GM23338 (cell line): Measurements from ENCODE around the gene FARSB. TPM values are rescaled to one million over a fixed set of nuclear protein-coding genes. Genes with fewer than 3 reads are reported as not detected.
"Not testable (repeated sequence)": the region's sequence is repeated elsewhere in the genome, so short reads cannot be mapped to it uniquely, and the experiment has no call there.

Experiments
- ATAC-seq: fragments of 200-7000 bp; cut with Tn5 transposase; 3 replicates; pipeline ENCODE4 v1.9.1; 2020
- DNase-seq: peaks from one replicate; pipeline ENCODE4 v3.0.0-alpha.2; 2015; ENCODE audit warnings: low spot score
- H2AFZ ChIP-seq: fragments of 200-600 bp; sonication (generic); 2 replicates; pipeline ENCODE4 v1.8.0; 2016; ENCODE audit warnings: antibody characterized with exemption, mild to moderate bottlenecking, moderate library complexity
- H3F3A ChIP-seq: fragments of 200-600 bp; sonication (generic); replicated peaks from 2 replicates; pipeline ENCODE4 v1.8.0; 2017; ENCODE audit warnings: antibody characterized with exemption, mixed run types, low read depth
- H3K27ac ChIP-seq: fragments of 200-600 bp; sonication (generic); 2 replicates; pipeline ENCODE4 v1.6.1; 2016; ENCODE audit warnings: low read depth
- H3K27me3 ChIP-seq: fragments of 200-600 bp; sonication (generic); 2 replicates; pipeline ENCODE4 v1.8.0; 2016; ENCODE audit warnings: mild to moderate bottlenecking, mixed run types, moderate library complexity; ENCODE audit not compliant: insufficient read depth
- H3K36me3 ChIP-seq: fragments of 200-600 bp; sonication (generic); 2 replicates; pipeline ENCODE4 v1.8.0; 2016; ENCODE audit warnings: mild to moderate bottlenecking; ENCODE audit not compliant: insufficient read depth
- H3K4me1 ChIP-seq: fragments of 200-600 bp; sonication (generic); 2 replicates; pipeline ENCODE4 v1.8.0; 2016; ENCODE audit warnings: mild to moderate bottlenecking, moderate library complexity; ENCODE audit not compliant: insufficient read depth
- H3K4me2 ChIP-seq: fragments of 200-600 bp; sonication (generic); 2 replicates; pipeline ENCODE4 v1.7.1; 2017; ENCODE audit warnings: mixed run types
- H3K4me3 ChIP-seq: fragments of 200-600 bp; sonication (generic); 2 replicates; pipeline ENCODE4 v1.6.1; 2016; ENCODE audit warnings: mixed run types
- H3K79me2 ChIP-seq: fragments of 200-600 bp; sonication (generic); replicated peaks from 2 replicates; pipeline ENCODE4 v1.8.0; 2017; ENCODE audit warnings: mild to moderate bottlenecking; ENCODE audit not compliant: insufficient read depth
- H3K9me2 ChIP-seq: fragments of 200-600 bp; sonication (generic); 2 replicates; pipeline ENCODE4 v1.8.0; 2017; ENCODE audit not compliant: insufficient read depth
- H4K20me1 ChIP-seq: fragments of 200-600 bp; sonication (generic); replicated peaks from 2 replicates; pipeline ENCODE4 v1.8.0; 2017; ENCODE audit warnings: mild to moderate bottlenecking; ENCODE audit not compliant: insufficient read depth
- H3K27ac Mint-ChIP-seq: 2 replicates; pipeline ENCODE4 v1.8.0; 2020; ENCODE audit warnings: inconsistent platforms, mild to moderate bottlenecking, moderate library complexity, mixed read lengths
- H3K27me3 Mint-ChIP-seq: 3 replicates; pipeline ENCODE4 v1.8.0; 2022; ENCODE audit warnings: low read depth, mild to moderate bottlenecking, moderate library complexity, mixed read lengths, inconsistent platforms; ENCODE audit not compliant: insufficient read depth, poor library complexity
- H3K36me3 Mint-ChIP-seq: 3 replicates; pipeline ENCODE4 v1.8.0; 2021; ENCODE audit warnings: low read depth, mild to moderate bottlenecking, inconsistent platforms, moderate library complexity, mixed read lengths
- H3K4me1 Mint-ChIP-seq: 3 replicates; pipeline ENCODE4 v1.8.0; 2020; ENCODE audit warnings: mild to moderate bottlenecking, inconsistent platforms, mixed read lengths
- H3K4me3 Mint-ChIP-seq: 3 replicates; pipeline ENCODE4 v1.8.0; 2021; ENCODE audit warnings: moderate library complexity, mild to moderate bottlenecking, inconsistent platforms, mixed read lengths
- H3K9me3 Mint-ChIP-seq: 3 replicates; pipeline ENCODE4 v1.8.0; 2020; ENCODE audit warnings: moderate library complexity, mild to moderate bottlenecking, inconsistent platforms, mixed read lengths
- EZH2 ChIP-seq: fragments of 200-600 bp; sonication (generic); IDR thresholded peaks from one replicate; pipeline ENCODE4 v1.8.0; 2017; ENCODE audit warnings: antibody characterized with exemption, mild to moderate bottlenecking, low read depth; ENCODE audit not compliant: unreplicated experiment
- EZH2phosphoT487 ChIP-seq: fragments of 200-600 bp; sonication (generic); IDR thresholded peaks from one replicate; pipeline ENCODE4 v1.8.1; 2018; ENCODE audit warnings: antibody characterized with exemption; ENCODE audit not compliant: unreplicated experiment
- JUNB ChIP-seq: IDR thresholded peaks from one replicate; pipeline ENCODE4 v1.6.1; 2016; ENCODE audit warnings: antibody characterized with exemption; ENCODE audit not compliant: unreplicated experiment
- STAT1 ChIP-seq: IDR thresholded peaks from one replicate; pipeline ENCODE4 v1.6.1; 2016; ENCODE audit warnings: antibody characterized with exemption; ENCODE audit not compliant: unreplicated experiment
- ZNF114 ChIP-seq: fragments of 250-450 bp; sonication (Bioruptor Pico); IDR thresholded peaks from 2 replicates; pipeline ENCODE4 v1.5.0; 2020; ENCODE audit warnings: mild to moderate bottlenecking, moderate library complexity
- ZNF331 ChIP-seq: fragments of 250-450 bp; sonication (Bioruptor Pico); IDR thresholded peaks from 2 replicates; pipeline ENCODE4 v1.5.0; 2020; ENCODE audit warnings: low read depth, mild to moderate bottlenecking, moderate library complexity
- polyA plus RNA-seq: library from polyadenylated mRNA; unstranded; fragments of >200 nt; fragmentation: Nextera tagmentation; extraction: Ambion mirVana; gene quantifications from 2 replicates; pipeline ENCODE4 v1.2.1, GENCODE V29; 2016
- total RNA-seq: library from RNA; depleted of rRNA; stranded (reverse); fragments of >200 nt; shearing (Covaris generic); gene quantifications from 2 replicates; pipeline ENCODE4 v1.2.3, GENCODE V29; 2014
- TF ChIP-seq, protein P1 (sequence below): IDR thresholded peaks from 2 replicates; pipeline ENCODE4 v1.6.1; 2016; ENCODE audit warnings: antibody characterized with exemption
- TF ChIP-seq, protein P2 (sequence below): IDR thresholded peaks from one replicate; pipeline ENCODE4 v1.6.1; 2018; ENCODE audit warnings: antibody characterized with exemption; ENCODE audit not compliant: unreplicated experiment
- TF ChIP-seq, protein P3 (sequence below), 2 experiments: fragments of 200-600 bp in 1 of 2; sonication (generic) in 1 of 2; conservative IDR thresholded peaks; 2 replicates each; pipeline versions ENCODE4 v1.5.1 to v1.6.1; 2016 to 2017; ENCODE audit warnings: antibody characterized with exemption in 2 of 2, low read depth in 2 of 2, mild to moderate bottlenecking in 2 of 2, moderate library complexity in 1 of 2

The FARSB gene
- total and polyA plus RNA-seq, 2 experiments from 2014 or later: 32.5 to 40.0 TPM

DNA sequence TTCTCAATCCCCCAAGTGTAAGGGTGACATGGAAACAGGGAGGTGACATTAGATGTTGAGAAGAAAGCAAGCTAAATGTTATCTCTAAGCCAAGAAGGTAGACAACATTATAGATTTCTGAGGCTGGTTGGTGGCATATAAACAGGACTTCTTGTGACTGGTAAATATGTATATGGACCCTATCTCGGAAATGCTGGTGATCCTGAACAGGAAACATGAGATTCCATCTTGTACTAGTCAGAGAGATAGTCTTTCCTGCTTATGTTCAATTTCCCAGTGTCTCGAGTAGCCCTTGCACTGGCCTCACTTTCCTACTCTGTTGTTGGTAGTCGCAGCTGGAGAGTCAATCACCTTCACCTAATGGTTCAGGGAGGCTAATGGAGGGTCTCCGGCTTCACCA, 42.4 kb upstream of the FARSB start (continued):
- TF ChIP-seq, protein P1, sequence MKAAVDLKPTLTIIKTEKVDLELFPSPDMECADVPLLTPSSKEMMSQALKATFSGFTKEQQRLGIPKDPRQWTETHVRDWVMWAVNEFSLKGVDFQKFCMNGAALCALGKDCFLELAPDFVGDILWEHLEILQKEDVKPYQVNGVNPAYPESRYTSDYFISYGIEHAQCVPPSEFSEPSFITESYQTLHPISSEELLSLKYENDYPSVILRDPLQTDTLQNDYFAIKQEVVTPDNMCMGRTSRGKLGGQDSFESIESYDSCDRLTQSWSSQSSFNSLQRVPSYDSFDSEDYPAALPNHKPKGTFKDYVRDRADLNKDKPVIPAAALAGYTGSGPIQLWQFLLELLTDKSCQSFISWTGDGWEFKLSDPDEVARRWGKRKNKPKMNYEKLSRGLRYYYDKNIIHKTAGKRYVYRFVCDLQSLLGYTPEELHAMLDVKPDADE: no peak
- TF ChIP-seq ZNF331 (CRISPR knock-in tag) (no peak), EZH2 (no peak), ZNF114 (CRISPR knock-in tag) (no peak), EZH2phosphoT487 (no peak), JUNB (no peak)
- TF ChIP-seq, protein P2, sequence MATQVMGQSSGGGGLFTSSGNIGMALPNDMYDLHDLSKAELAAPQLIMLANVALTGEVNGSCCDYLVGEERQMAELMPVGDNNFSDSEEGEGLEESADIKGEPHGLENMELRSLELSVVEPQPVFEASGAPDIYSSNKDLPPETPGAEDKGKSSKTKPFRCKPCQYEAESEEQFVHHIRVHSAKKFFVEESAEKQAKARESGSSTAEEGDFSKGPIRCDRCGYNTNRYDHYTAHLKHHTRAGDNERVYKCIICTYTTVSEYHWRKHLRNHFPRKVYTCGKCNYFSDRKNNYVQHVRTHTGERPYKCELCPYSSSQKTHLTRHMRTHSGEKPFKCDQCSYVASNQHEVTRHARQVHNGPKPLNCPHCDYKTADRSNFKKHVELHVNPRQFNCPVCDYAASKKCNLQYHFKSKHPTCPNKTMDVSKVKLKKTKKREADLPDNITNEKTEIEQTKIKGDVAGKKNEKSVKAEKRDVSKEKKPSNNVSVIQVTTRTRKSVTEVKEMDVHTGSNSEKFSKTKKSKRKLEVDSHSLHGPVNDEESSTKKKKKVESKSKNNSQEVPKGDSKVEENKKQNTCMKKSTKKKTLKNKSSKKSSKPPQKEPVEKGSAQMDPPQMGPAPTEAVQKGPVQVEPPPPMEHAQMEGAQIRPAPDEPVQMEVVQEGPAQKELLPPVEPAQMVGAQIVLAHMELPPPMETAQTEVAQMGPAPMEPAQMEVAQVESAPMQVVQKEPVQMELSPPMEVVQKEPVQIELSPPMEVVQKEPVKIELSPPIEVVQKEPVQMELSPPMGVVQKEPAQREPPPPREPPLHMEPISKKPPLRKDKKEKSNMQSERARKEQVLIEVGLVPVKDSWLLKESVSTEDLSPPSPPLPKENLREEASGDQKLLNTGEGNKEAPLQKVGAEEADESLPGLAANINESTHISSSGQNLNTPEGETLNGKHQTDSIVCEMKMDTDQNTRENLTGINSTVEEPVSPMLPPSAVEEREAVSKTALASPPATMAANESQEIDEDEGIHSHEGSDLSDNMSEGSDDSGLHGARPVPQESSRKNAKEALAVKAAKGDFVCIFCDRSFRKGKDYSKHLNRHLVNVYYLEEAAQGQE: no peak

DNA sequence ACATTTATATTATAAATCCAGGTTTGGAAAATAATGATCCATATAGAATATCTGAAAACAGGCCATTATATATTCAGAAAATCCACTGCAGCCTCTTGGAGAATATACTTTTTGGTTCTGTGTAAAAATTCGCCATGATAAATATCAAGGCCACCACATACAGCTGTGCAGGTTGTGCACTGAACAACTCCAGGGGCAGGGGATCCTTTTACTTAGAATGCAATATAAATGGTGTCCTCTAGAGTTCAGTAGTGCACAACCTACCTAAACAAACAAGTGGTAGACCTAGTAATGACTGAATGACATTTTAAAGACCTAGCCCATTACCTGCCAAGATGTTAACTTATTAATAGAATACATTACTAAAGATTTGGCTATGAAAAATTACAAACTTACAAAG, 37.9 kb upstream of the FARSB start:
- Mint-ChIP-seq H3K4me3 (no peak overlapping the region), H3K9me3 (0 out of 3 replicates have a peak, but pooled peaks cover 6% of the 10 kb centered on the region), H3K27me3 (peaks cover 2% of the 10 kb centered on the region), H3K4me1 (peaks cover 3% of the 10 kb centered on the region; the same call in 2 of the 3 replicates), H3K36me3 (peaks cover 7% of the 10 kb centered on the region; the same call in 2 of the 3 replicates), H3K27ac (no peak overlapping the region)
- Histone ChIP-seq H2AFZ (no peak overlapping the region), H3K36me3 (no peaks in the 10 kb centered on the region), H3K9me2 (no peaks in the 10 kb centered on the region), H3K27ac (no peak overlapping the region), H4K20me1 (no peaks in the 10 kb centered on the region), H3K79me2 (no peaks in the 10 kb centered on the region), H3K27me3 (no peaks in the 10 kb centered on the region), H3K4me1 (peaks cover 3% of the 10 kb centered on the region), H3F3A (no peaks in the 10 kb centered on the region), H3K4me3 (no peak overlapping the region), H3K4me2 (no peak overlapping the region)
- TF ChIP-seq, protein P3, sequence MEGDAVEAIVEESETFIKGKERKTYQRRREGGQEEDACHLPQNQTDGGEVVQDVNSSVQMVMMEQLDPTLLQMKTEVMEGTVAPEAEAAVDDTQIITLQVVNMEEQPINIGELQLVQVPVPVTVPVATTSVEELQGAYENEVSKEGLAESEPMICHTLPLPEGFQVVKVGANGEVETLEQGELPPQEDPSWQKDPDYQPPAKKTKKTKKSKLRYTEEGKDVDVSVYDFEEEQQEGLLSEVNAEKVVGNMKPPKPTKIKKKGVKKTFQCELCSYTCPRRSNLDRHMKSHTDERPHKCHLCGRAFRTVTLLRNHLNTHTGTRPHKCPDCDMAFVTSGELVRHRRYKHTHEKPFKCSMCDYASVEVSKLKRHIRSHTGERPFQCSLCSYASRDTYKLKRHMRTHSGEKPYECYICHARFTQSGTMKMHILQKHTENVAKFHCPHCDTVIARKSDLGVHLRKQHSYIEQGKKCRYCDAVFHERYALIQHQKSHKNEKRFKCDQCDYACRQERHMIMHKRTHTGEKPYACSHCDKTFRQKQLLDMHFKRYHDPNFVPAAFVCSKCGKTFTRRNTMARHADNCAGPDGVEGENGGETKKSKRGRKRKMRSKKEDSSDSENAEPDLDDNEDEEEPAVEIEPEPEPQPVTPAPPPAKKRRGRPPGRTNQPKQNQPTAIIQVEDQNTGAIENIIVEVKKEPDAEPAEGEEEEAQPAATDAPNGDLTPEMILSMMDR (conservative IDR thresholded peaks at IDR 0.05; ENCODE audit: low read depth in 2 of 2): peak; percentile 48 to 62
- no peak for TF ChIP-seq STAT1
- peak; percentile 49 for DNase-seq
- ATAC-seq: peak; percentile 56

DNA sequence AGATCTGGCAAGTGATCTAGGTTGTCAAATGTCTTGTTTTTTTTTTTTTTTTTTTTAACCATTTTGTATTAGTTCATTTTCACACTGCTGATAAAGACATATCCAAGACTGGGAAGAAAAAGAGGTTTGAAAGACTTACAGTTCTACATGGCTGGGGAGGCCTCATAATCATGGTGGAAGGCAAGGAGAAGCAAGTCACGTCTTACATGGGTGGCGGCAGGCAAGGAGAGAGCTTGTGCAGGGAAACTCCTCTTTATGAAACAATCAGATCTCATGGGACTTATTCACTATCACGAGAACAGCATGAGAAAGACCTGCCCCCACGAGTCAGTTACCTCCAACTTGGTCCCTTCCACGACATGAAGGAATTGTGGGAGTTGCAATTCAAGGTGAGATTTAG, 37.5 kb upstream of the FARSB start:
- not testable (repeated sequence) for H3K4me1 ChIP-seq, H3K4me1 Mint-ChIP-seq, H3K4me3 Mint-ChIP-seq, DNase-seq, H3F3A ChIP-seq, H4K20me1 ChIP-seq, H2AFZ ChIP-seq, ATAC-seq, H3K27me3 Mint-ChIP-seq, H3K36me3 Mint-ChIP-seq, H3K9me3 Mint-ChIP-seq, H3K4me2 ChIP-seq, H3K9me2 ChIP-seq, H3K27ac ChIP-seq, H3K27me3 ChIP-seq, H3K4me3 ChIP-seq, H3K27ac Mint-ChIP-seq, H3K79me2 ChIP-seq, H3K36me3 ChIP-seq
